H1 (cell line): ENCODE results near the gene NLK. TPM values are rescaled to one million over a fixed set of nuclear protein-coding genes. Genes with fewer than 3 reads are reported as not detected.

Experiments used
- CTCF ChIA-PET: fragments of 300-600 bp; sonication (Branson Sonifier 250); formaldehyde crosslinking; loops from one replicate; lab custom pipeline; 2021; ENCODE audit not compliant: partially characterized antibody; lab: Charles Lee
- POLR2A ChIA-PET: fragments of 300-600 bp; sonication (Branson Sonifier 250); formaldehyde crosslinking; loops from one replicate; lab custom pipeline; 2021; ENCODE audit warnings: inconsistent platforms; ENCODE audit not compliant: partially characterized antibody; lab: Charles Lee
- DNase-seq, 2 experiments: peaks; one replicate each; pipeline versions ENCODE4 v3.0.0 to v3.0.0-alpha.2; 2010 to 2022; ENCODE audit warnings: low spot score in 2 of 2, low read depth in 1 of 2, mixed read lengths in 1 of 2
- FAIRE-seq: peaks from 2 replicates; lab custom pipeline; 2011; peaks lifted over from hg19 to GRCh38; lab: Jason Lieb, UNC
- H2AFZ ChIP-seq: 2 replicates; pipeline ENCODE4 v1.8.1; 2012; ENCODE audit warnings: low read length, inconsistent platforms
- H2AK5ac ChIP-seq: 2 replicates; pipeline ENCODE4 v1.6.1; 2013; ENCODE audit warnings: low read depth, low read length
- H2BK120ac ChIP-seq: replicated peaks from 2 replicates; pipeline ENCODE3; 2013; ENCODE audit warnings: low read depth, low read length, inconsistent platforms
- H2BK12ac ChIP-seq: 2 replicates; pipeline ENCODE4 v1.6.1; 2013; ENCODE audit warnings: low read depth, low read length
- H2BK15ac ChIP-seq: 2 replicates; pipeline ENCODE4 v1.6.1; 2013; ENCODE audit warnings: low read length
- H2BK20ac ChIP-seq: 2 replicates; pipeline ENCODE4 v1.6.1; 2013; ENCODE audit warnings: low read length
- H2BK5ac ChIP-seq: 2 replicates; pipeline ENCODE4 v1.6.1; 2013; ENCODE audit warnings: low read depth, low read length
- H3K14ac ChIP-seq: 2 replicates; pipeline ENCODE4 v1.6.1; 2013; ENCODE audit warnings: inconsistent platforms; ENCODE audit not compliant: insufficient read length
- H3K18ac ChIP-seq: 2 replicates; pipeline ENCODE4 v1.6.1; 2013; ENCODE audit warnings: low read length; ENCODE audit errors: extremely low read depth
- H3K23ac ChIP-seq: 2 replicates; pipeline ENCODE4 v1.6.1; 2013; ENCODE audit warnings: inconsistent platforms; ENCODE audit not compliant: insufficient read length
- H3K23me2 ChIP-seq: 2 replicates; pipeline ENCODE4 v1.6.1; 2013; ENCODE audit warnings: low read depth, low read length
- H3K27ac ChIP-seq: 2 replicates; pipeline ENCODE4 v1.6.1; 2011; ENCODE audit warnings: low read depth, low read length, inconsistent platforms
- H3K27me3 ChIP-seq, 4 experiments: replicated peaks in 1 of 4; 1 replicate in 1 of 4; 2 replicates in 3 of 4; pipeline versions ENCODE4 v1.6.1 to v1.8.1; 2011 to 2013; ENCODE audit warnings: low read length in 3 of 4, mild to moderate bottlenecking in 3 of 4, inconsistent platforms in 2 of 4, mixed read lengths in 2 of 4, moderate library complexity in 1 of 4; ENCODE audit not compliant: control insufficient read depth in 3 of 4, insufficient read depth in 3 of 4; ENCODE audit errors: extremely low read depth in 1 of 4
- H3K36me3 ChIP-seq, 4 experiments: 2 replicates each; pipeline versions ENCODE4 v1.6.1 to v1.8.1; 2011 to 2013; ENCODE audit warnings: mild to moderate bottlenecking in 4 of 4, low read length in 3 of 4, moderate library complexity in 2 of 4, control low read depth in 1 of 4, inconsistent platforms in 1 of 4; ENCODE audit not compliant: insufficient read depth in 4 of 4, control insufficient read depth in 2 of 4
- H3K4ac ChIP-seq: replicated peaks from 2 replicates; pipeline ENCODE3; 2013; ENCODE audit warnings: low read length, low read depth, mixed read lengths, inconsistent platforms; ENCODE audit not compliant: insufficient read length
- H3K4me1 ChIP-seq, 4 experiments: replicated peaks in 1 of 4; 1 replicate in 1 of 4; 2 replicates in 3 of 4; pipeline versions ENCODE4 v1.6.1 to v1.8.1; 2011 to 2013; ENCODE audit warnings: low read length in 3 of 4, inconsistent platforms in 2 of 4, mixed read lengths in 1 of 4; ENCODE audit not compliant: insufficient read depth in 4 of 4, control insufficient read depth in 3 of 4
- H3K4me2 ChIP-seq, 2 experiments: 2 replicates each; pipeline versions ENCODE4 v1.6.1 to v1.8.1; 2011 to 2013; ENCODE audit warnings: low read depth in 2 of 2, low read length in 2 of 2, control low read depth in 1 of 2, inconsistent platforms in 1 of 2, mild to moderate bottlenecking in 1 of 2; ENCODE audit not compliant: insufficient read depth in 1 of 2
- H3K4me3 ChIP-seq, 4 experiments: fragments of 200-600, 300-600 bp in 1 of 4; sonication (generic), shearing (Covaris generic), sonication (Bioruptor Twin) in 1 of 4; 2 replicates each; pipeline versions ENCODE4 v1.5.1 to v1.8.1; 2011 to 2016; ENCODE audit warnings: low read length in 4 of 4, low read depth in 3 of 4, control low read depth in 2 of 4, inconsistent platforms in 2 of 4, mild to moderate bottlenecking in 2 of 4, mixed read lengths in 1 of 4, moderate library complexity in 1 of 4; ENCODE audit not compliant: insufficient read depth in 2 of 4; ENCODE audit errors: extremely low read depth in 1 of 4
- H3K56ac ChIP-seq: replicated peaks from 2 replicates; pipeline ENCODE3; 2013; ENCODE audit warnings: low read depth, mild to moderate bottlenecking, mixed read lengths, low read length, inconsistent platforms; ENCODE audit not compliant: insufficient read length
- H3K79me1 ChIP-seq: 2 replicates; pipeline ENCODE4 v1.6.1; 2013; ENCODE audit warnings: low read depth, low read length, control low read depth
- H3K79me2 ChIP-seq, 2 experiments: 2 replicates each; pipeline versions ENCODE4 v1.6.1 to v1.8.1; 2012 to 2013; ENCODE audit warnings: low read length in 2 of 2, mild to moderate bottlenecking in 2 of 2, inconsistent platforms in 1 of 2; ENCODE audit not compliant: insufficient read depth in 2 of 2, control insufficient read depth in 1 of 2
- H3K9ac ChIP-seq, 4 experiments: replicated peaks in 1 of 4; 1 replicate in 1 of 4; 2 replicates in 3 of 4; pipeline versions ENCODE4 v1.6.1 to v1.8.1; 2011 to 2013; ENCODE audit warnings: low read depth in 3 of 4, low read length in 3 of 4, control low read depth in 2 of 4, mild to moderate bottlenecking in 2 of 4, moderate library complexity in 2 of 4, inconsistent platforms in 1 of 4; ENCODE audit errors: extremely low read depth in 1 of 4
- H3K9me3 ChIP-seq, 2 experiments: 2 replicates each; pipeline versions ENCODE4 v1.6.1 to v1.8.1; 2012 to 2013; ENCODE audit warnings: mild to moderate bottlenecking in 2 of 2, moderate library complexity in 2 of 2, control low read depth in 1 of 2, inconsistent platforms in 1 of 2, low read depth in 1 of 2, low read length in 1 of 2, mixed read lengths in 1 of 2; ENCODE audit not compliant: insufficient read depth in 2 of 2
- H4K20me1 ChIP-seq, 2 experiments: replicated peaks in 1 of 2; 2 replicates each; pipeline versions ENCODE3 to v1.8.1; 2011 to 2013; ENCODE audit warnings: inconsistent platforms in 2 of 2, low read length in 2 of 2, mild to moderate bottlenecking in 1 of 2; ENCODE audit not compliant: insufficient read depth in 2 of 2, control insufficient read depth in 1 of 2
- H4K5ac ChIP-seq: 2 replicates; pipeline ENCODE4 v1.6.1; 2013; ENCODE audit warnings: low read length, low read depth, mixed read lengths, inconsistent platforms; ENCODE audit not compliant: insufficient read length
- H4K8ac ChIP-seq: 2 replicates; pipeline ENCODE4 v1.8.0; 2013; ENCODE audit warnings: mild to moderate bottlenecking, moderate library complexity, low read length, inconsistent platforms; ENCODE audit not compliant: insufficient read depth; ENCODE audit errors: extremely low read depth
- H4K91ac ChIP-seq: replicated peaks from 2 replicates; pipeline ENCODE3; 2013; ENCODE audit warnings: low read length, mixed read lengths, inconsistent platforms; ENCODE audit not compliant: insufficient read length
- BACH1 ChIP-seq: IDR thresholded peaks from 2 replicates; pipeline ENCODE4 v1.6.1; 2012; ENCODE audit warnings: low read length, improper control_type of control experiment
- CHD1 ChIP-seq: IDR thresholded peaks from 2 replicates; pipeline ENCODE4 v1.6.1; 2012; ENCODE audit warnings: low read depth, low read length, improper control_type of control experiment
- CREB1 ChIP-seq: IDR thresholded peaks from 2 replicates; pipeline ENCODE4 v1.6.1; 2012; ENCODE audit warnings: inconsistent platforms
- HDAC6 ChIP-seq: IDR thresholded peaks from one replicate; pipeline ENCODE4 v1.7.1; 2012; ENCODE audit warnings: low read depth, mild to moderate bottlenecking, inconsistent platforms, low read length, moderate library complexity
- SP4 ChIP-seq: IDR thresholded peaks from 2 replicates; pipeline ENCODE4 v1.6.1; 2012; ENCODE audit warnings: low read length, inconsistent platforms
- WGBS, 2 experiments: shearing (Covaris generic) in 1 of 2; methylation state at CpG; one replicate each; pipeline versions ENCODE4 v1.1.6 to v1.1.7; 2013 to 2015; ENCODE audit warnings: low lambda C conversion rate in 2 of 2, mixed read lengths in 2 of 2, inconsistent platforms in 1 of 2, low coverage in 1 of 2, missing lambda C conversion rate in 1 of 2; ENCODE audit not compliant: insufficient replicate concordance in 2 of 2, insufficient coverage in 1 of 2, insufficient read length in 1 of 2; ENCODE audit errors: extremely low coverage in 1 of 2, missing lambda C conversion rate in 1 of 2; 5-methylcytosine and 5-hydroxymethylcytosine counted together
- polyA plus RNA-seq, 7 experiments: library from polyadenylated mRNA; depleted of rRNA in 3 of 7; stranded (reverse) in 5 of 7; unstranded in 2 of 7; fragments of >200 nt in 5 of 7; fragments of 200-250 nt in 2 of 7; gene quantifications; 1 replicate in 5 of 7; 2 replicates in 1 of 7; 4 replicates in 1 of 7; pipeline versions ENCODE4 v1.2.1 to v1.2.3, GENCODE V29; 2011 to 2013; ENCODE audit warnings: missing spikeins in 2 of 7, mixed read lengths in 2 of 7
- total RNA-seq: library from RNA; stranded (reverse); fragmentation: NEBNext Ultra II Directional; extraction: Animal tissue kit (Norgen Biotek cat#: 25700); gene quantifications from 2 replicates; pipeline ENCODE4 v1.2.1, GENCODE V29; 2021

Gene NLK
- total and polyA plus RNA-seq, 2 of the 8 experiments (the other 6 are each of a cell fraction or from before 2014, with no cell fraction given): 30.8 to 49.9 TPM

DNA sequence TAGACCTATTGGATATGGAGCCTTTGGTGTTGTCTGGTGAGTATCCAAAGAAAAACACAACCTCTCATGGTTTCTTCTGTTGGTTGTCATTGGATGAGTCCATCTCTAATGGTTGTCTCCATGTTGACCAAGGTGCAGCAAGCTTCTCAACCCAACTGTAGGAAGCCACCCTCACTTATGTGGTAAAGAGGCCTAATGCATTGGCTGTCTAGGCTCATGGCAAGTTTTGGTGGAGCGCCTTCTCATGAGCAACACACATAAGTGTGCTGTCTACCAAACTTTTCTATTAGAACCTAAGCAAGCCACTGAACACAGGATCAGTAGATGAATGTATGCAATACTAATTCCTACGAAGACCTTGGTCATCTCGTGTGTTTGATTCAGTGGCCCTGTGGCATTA is 819 bp downstream of the NLK start:
- no peak overlapping the region for H4K5ac ChIP-seq
- no peak for DNase-seq
- H2BK12ac ChIP-seq: no peak overlapping the region
- no peak overlapping the region for H2BK120ac ChIP-seq
- no peak overlapping the region for H2BK20ac ChIP-seq
- ChIA-PET CTCF (interaction anchor here (0.7 to 1.0 kb wide), 2 partner anchors 11 to 208 kb away, joined by 3 read pairs; no protein-coding TSS in a partner anchor), POLR2A (interaction anchor here (1.1 to 1.6 kb wide), 3 partner anchors 9 to 184 kb away, joined by 3 to 5 read pairs (median 3); no protein-coding TSS in a partner anchor)
- FAIRE-seq: no peak
- H3K14ac ChIP-seq: no peak overlapping the region
- no peak overlapping the region for H2BK15ac ChIP-seq
- peaks cover 17 to 63% of the 10 kb centered on the region in 2 experiments for H3K79me2 ChIP-seq
- H3K4me2 ChIP-seq: peak overlapping the region; percentile 64 to 88
- H2AFZ ChIP-seq: no peak overlapping the region
- H3K23ac ChIP-seq: no peak overlapping the region
- H2AK5ac ChIP-seq: no peak overlapping the region
- H4K91ac ChIP-seq: no peak overlapping the region
- H2BK5ac ChIP-seq: no peak overlapping the region
- H3K23me2 ChIP-seq: peaks cover 7% of the 10 kb centered on the region; the same call in 1 of the 2 replicates
- H3K56ac ChIP-seq: no peak overlapping the region
- no peak overlapping the region for H3K4ac ChIP-seq
- no peak overlapping the region for H3K9ac ChIP-seq
- WGBS, 2 experiments: 88% methylated on average over 3 of the region's 3 CpGs; no CpG with 5 or more reads in 1 of the 2 experiments
- peaks cover 5 to 7% of the 10 kb centered on the region in 2 experiments for H4K20me1 ChIP-seq
- no peaks in the 10 kb centered on the region for H3K9me3 ChIP-seq
- H4K8ac ChIP-seq: no peak overlapping the region
- peaks cover 2% of the 10 kb centered on the region; the same call in 1 of the 2 replicates for H3K79me1 ChIP-seq
- H3K18ac ChIP-seq: no peak overlapping the region
- no peak overlapping the region for H3K27ac ChIP-seq
- peak overlapping the region; percentile 16 to 85 (median 50); a peak in 5 of 8 replicates for H3K4me3 ChIP-seq
- peaks cover 0 to 15% (median 0%) of the 10 kb centered on the region in 4 experiments; a peak in 1 of 8 replicates for H3K36me3 ChIP-seq
- H3K4me1 ChIP-seq: peaks cover 0 to 13% (median 7%) of the 10 kb centered on the region in 4 experiments; a peak in 5 of 7 replicates
- H3K27me3 ChIP-seq: no peaks in the 10 kb centered on the region
- TF ChIP-seq CHD1 (no peak), CREB1 (no peak), HDAC6 (no peak), BACH1 (no peak), SP4 (no peak)
